ENCODE measurements around the gene MRTO4.
A peak's percentile ranks its signal among the peaks of the same experiment; 100 is the strongest.
"Not testable (repeated sequence)": the region's sequence is repeated elsewhere in the genome, so short reads cannot be mapped to it uniquely, and the experiment has no call there.

Gene MRTO4

GRCh38 chr1:19251305-19252196 lies at the start of gene MRTO4, which contains the start of gene EMC1:
Gene MRTO4 (plus strand): TSS chr1:19251805. CDS start chr1:19251836, 31 bp downstream.
Gene EMC1 (minus strand): TSS chr1:19251524. CDS start chr1:19251509, 15 bp downstream.
- DNase-seq: peak in 54 of 56 donors; percentile 47 to 93 (median 84)

- no peak for DNase-seq
Observed at GRCh38 chr1:19202396-19202795, 49.2 kb upstream of the MRTO4 start.

- no peak for DNase-seq
Observed at GRCh38 chr1:19203440-19203839, 48.2 kb upstream of the MRTO4 start.

GRCh38 chr1:19204446-19205266 lies 46.9 kb upstream of the MRTO4 start:
- DNase-seq: no peak

DNA sequence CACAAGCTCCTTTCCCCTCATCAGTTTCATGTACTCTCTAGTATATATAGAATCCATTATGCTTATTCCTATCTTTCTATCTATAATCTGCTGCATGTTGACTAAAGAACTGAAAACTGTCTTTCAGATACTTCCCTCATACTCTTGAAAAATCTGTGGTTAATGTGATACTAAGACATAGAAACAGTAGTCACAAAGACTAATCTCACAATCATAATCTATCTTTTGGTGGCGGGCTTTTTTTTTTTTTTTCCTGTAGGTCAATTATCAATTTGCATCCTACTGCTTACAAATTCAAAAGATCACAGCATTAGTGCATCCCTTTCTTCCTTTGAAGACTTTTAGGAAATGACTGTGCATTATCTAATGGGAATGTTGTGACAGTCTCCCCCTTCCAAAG lies 46.2 kb upstream of the MRTO4 start:
- no peak for DNase-seq

GRCh38 chr1:19205845-19206244 lies 45.8 kb upstream of the MRTO4 start:
- DNase-seq: no peak

- no peak for DNase-seq
Observed at GRCh38 chr1:19206947-19207346, 44.7 kb upstream of the MRTO4 start.

- DNase-seq: no peak
Observed at GRCh38 chr1:19208710-19209438, 42.7 kb upstream of the MRTO4 start.

DNA sequence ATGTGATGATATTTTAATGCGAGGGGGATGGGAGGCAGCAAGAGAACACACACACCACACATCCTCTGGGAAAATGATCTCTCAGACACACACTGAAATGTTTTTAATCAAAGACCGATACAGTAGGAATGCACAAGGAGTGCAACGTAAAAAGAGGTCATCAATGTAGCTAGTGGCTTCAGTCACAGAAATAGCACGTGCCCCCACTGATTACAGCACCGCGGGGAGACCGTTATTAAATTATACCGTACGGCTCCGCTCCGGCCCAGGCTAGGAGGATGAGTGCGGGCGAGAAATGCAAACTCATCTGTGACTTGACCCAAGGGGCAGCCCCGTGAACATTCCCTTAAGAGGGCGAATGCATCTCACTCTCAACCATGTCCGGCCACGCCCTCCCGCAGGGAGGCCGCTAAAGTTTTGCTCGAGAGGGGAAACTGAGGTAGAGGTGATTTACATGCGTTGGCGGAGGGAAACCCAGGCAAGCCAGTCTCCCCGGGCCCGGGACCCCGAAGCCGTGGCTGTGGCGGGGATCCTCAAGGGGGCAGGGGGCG lies 42.1 kb upstream of the MRTO4 start:
- DNase-seq: peak in 13 of 56 donors; percentile 25 to 51 (median 40)

DNA sequence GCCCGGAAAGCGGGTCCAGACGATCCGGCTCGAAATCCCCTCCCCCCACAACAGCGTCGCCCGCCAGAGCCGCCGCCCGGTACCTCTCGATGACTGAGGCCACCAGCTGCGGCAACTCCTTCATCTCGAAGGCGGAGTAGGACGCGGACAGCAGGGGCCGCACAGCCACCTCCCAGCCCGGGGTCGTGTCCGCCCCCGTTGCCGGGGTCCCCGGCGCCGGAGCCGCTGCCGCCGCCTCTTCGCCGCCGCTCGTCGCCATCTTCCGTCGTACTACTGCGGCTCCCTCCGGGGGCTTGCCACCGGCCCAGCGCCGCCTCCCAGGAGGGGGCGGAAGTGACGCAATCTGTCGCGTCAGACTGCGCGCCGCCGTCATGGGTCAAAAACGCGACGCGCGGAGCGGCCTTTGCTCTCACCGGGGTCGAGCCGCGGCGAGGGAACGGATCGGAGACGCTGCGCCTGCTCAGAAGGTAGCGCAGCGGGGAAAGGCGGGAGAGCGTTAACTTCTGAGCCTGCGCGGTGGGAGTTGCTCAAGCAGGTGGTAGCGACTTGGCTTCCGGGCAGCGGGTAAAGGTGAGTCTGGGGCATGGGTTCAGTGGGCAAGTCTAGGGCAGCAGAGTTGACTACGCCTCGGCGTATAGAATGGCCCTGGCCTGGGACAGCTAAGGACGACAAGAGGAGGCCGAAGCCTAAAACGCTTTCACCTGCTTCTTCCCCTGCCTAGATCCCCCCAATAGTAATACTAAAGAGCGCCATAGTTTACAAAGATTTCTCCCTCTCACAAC lies 41.4 kb upstream of the MRTO4 start, which contains the start of gene UBR4:
Gene UBR4, minus strand, starts transcription at position 277 of the 782 bp plus-strand sequence. Its CDS starts 18 bp downstream, at position 259.
- peak; percentile 32 to 96 (median 88) for DNase-seq

DNA sequence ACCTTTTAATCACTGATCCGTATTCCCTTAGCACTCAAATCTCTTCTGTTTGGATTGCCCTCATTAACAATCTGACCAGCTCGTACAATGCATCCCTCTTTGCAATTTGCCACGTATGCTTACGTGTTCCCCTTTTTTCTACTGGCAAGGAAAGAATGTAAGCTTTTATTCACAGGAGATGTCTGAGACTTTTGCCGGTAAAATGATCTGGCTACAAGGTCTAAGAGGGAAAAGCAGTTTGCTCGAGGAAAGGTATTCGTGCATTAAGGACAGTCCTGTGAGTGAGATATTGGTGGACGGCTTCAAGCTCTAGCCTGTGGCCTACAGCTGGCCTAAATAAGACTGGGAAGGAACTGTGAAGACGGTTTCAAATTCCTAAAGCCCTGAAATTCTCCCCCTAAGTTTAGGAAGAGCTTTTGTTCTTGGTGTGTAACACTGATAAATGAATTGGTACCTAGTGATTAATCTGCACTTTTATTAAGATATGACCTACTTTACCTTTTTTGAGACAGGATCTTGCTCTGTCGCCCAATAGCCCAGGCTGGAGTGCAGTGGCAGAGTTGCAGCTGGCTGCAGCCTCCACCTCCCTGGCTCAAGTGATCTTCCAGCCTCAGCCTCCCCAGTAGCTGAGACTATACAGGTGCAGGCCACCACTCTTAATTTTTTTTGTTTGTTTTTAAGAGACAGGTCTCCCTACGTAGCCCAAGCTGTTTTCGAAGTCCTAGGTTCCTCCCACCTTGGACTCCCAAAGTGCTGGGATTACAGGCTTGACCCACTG lies 40.6 kb upstream of the MRTO4 start:
- DNase-seq: no peak

DNA sequence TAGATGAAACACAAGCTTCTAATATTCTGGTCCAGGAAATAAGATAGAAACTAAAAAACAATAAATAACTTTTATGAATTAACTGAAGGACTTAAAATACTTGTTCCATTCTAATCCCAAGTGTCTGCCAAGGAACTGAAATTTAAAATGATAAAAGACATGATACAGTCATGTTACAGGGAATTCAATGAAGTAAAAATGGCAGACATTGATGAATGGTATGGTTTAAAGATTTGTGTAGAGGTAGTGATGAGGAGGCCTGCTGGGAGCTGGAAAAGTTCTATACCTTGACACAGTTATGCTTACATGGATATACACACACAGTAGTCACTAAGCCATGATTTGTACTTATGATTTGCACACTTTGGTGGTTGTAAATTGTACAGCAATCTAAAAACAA lies 39.4 kb upstream of the MRTO4 start:
- no peak for DNase-seq

GRCh38 chr1:19213580-19213979 lies 38.0 kb upstream of the MRTO4 start:
- no peak for DNase-seq

DNA sequence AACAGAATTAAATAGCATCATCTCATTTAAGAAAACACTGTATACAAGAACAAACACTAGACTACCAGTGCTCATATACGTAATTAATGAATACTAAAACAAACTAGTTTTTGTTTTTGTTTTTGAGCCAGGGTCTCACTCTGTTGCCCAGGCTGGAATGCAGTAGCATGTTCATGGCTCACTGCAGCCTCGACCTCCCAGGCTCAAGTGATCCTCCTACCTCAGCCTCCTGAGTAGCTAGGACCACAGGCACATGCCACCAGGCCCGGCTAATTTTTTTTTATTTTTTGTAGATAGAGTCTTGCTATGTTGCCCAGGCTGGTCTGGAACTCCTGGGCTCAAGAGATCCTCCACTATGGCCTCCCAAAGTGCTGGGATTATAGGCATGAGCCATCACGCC lies 35.0 kb upstream of the MRTO4 start:
- not testable (repeated sequence) for DNase-seq

DNA sequence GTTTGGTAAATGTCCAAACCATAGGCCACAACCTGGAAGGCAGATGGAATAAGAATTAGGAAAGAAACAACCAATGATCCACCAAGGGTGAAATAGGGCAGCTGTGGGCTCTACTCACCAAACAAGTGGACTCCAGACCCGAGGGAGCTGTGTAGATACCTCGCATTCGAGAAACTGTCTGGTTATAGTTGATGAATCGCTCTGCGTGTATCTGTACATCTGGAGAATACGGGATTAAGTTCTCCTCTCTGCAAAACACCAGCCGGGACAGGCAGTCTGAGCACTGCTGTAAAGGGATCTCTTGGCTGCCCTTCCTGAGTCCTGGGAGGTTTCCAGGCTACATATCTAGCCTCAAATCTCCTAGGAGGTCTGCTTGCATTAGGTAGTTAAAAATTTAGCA lies 32.2 kb upstream of the MRTO4 start:
- no peak for DNase-seq

- no peak for DNase-seq
Observed at GRCh38 chr1:19220080-19220846, 31.3 kb upstream of the MRTO4 start.

DNA sequence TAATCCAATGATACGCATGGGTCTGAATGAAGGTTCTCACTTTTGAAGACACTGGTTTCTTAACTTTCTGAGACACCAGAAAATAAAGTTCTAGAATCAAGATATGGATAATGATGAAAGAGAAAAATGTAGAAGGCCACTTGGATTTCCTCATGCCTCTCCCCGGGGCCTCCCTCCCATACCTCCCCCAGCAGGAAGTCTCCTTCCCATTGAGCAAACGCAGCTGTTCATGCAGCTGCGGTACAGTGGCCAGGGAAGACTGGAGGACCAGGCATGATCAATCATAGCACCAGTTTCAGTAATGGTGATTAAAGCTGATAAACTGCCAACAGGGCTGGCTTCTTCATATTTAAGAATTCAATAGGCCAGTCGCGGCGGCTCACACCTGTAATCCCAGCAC lies 30.6 kb upstream of the MRTO4 start:
- no peak for DNase-seq

GRCh38 chr1:19222573-19222972 lies 29.0 kb upstream of the MRTO4 start:
- DNase-seq: no peak

All from nucleus accumbens (tissue), 56 donors.